Measurements from ENCODE around the gene DAGLA. TPM values are rescaled to one million over a fixed set of nuclear protein-coding genes. Genes with fewer than 3 reads are reported as not detected.

The DAGLA gene
- total and polyA plus RNA-seq, 2 of the 13 experiments (the other 11 are each of a cell fraction or from before 2014, with no cell fraction given): 2.6 to 3.9 TPM

DNA sequence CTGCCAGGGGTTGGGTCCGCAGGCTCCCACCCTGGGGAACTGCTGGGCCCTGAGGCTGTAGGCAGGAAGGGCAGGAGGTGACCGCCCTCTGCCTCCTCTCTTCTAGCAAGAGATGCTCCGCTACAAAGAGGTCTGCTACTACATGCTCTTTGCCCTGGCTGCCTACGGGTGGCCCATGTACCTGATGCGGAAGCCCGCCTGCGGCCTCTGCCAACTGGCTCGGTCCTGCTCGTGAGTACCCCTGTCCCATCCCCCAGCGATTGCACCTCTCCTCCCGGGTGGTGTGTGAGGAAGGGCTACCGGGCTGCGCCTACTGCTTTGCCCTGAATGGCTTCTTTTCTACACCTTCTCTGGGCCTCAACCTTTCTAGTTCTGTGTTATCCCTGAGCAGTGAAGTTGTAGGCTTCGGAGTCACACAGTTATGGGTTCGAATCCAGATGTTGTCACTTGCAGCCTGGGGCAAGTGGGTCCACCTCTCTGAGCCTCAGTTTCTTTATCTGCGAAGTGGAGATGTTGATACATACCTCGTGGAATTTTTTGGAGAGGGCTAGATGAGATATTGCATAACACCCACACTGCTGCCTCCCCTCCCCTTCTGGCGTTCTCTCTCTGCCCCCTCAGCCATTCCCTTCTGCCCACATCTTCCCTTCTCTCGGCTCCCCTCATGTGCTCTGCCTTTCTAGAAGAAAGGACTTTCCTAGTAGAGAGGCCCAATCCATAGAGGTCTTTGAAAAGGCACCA lies 51.2 kb downstream of the DAGLA start:
- CTCF ChIA-PET (ENCODE audit: low intra/inter-chr PET ratio, low total read pairs): no interaction called here
- in situ Hi-C loops (cut with HindIII; ENCODE audit: extremely low pct_ligation_motif_present, low pct_unique_long_range_greater_than_20kb): loop anchor here (5.0 kb wide), 1 partner anchor 49 kb away; the partner anchor contains the start of gene DAGLA
- 90% methylated on average over 16 of the region's 19 CpGs for WGBS (ENCODE audit: low lambda C conversion rate)

More for the DNA sequence above, 51.2 kb downstream of the DAGLA start:
- TF ChIP-seq ZMYM2 (CRISPR knock-in tag; IDR thresholded peaks at IDR 0.05): no peak
- no peak for TF ChIP-seq MED13 (CRISPR knock-in tag; IDR thresholded peaks at IDR 0.05)
- no peak for TF ChIP-seq ZBTB33 (CRISPR knock-in tag; IDR thresholded peaks at IDR 0.05)
- no peak for TF ChIP-seq TAF15 (IDR thresholded peaks at IDR 0.05; ENCODE audit: low read depth, low read length, poor library complexity, severe bottlenecking)
- no peak for TF ChIP-seq ZNF670 (CRISPR knock-in tag; IDR thresholded peaks at IDR 0.05; ENCODE audit: borderline replicate concordance)
- TF ChIP-seq ELF4 (CRISPR knock-in tag; IDR thresholded peaks at IDR 0.05; ENCODE audit: borderline replicate concordance): no peak
- no peak for TF ChIP-seq TAF1 (CRISPR knock-in tag; IDR thresholded peaks at IDR 0.05)
- TF ChIP-seq ZNF362 (CRISPR knock-in tag; IDR thresholded peaks at IDR 0.05; ENCODE audit: borderline replicate concordance): no peak
- no peak for TF ChIP-seq ATF5 (CRISPR knock-in tag; IDR thresholded peaks at IDR 0.05; ENCODE audit: low read depth)
- no peak for TF ChIP-seq U2AF2 (IDR thresholded peaks at IDR 0.05; ENCODE audit: low read depth, low read length)
- TF ChIP-seq ZFP62 (CRISPR knock-in tag; IDR thresholded peaks at IDR 0.05): no peak
- no peak for TF ChIP-seq ZNF841 (CRISPR knock-in tag; IDR thresholded peaks at IDR 0.05; ENCODE audit: borderline replicate concordance)
- no peak for TF ChIP-seq POLR2A (IDR thresholded peaks at IDR 0.05; ENCODE audit: insufficient read depth in 1 of 2, low read depth in 2 of 2, low read length in 2 of 2)
- no peak for TF ChIP-seq HOXA5 (CRISPR knock-in tag; IDR thresholded peaks at IDR 0.05)
- no peak for TF ChIP-seq MXD4 (CRISPR knock-in tag; IDR thresholded peaks at IDR 0.05)
- no peak for TF ChIP-seq MYC (CRISPR knock-in tag; IDR thresholded peaks at IDR 0.05; ENCODE audit: borderline replicate concordance)
- Histone ChIP-seq H3K79me2 (ENCODE audit: insufficient read depth, low read length) (no peaks in the 10 kb centered on the region), H3K9me3 (ENCODE audit: low read length) (no peaks in the 10 kb centered on the region), H3K9ac (ENCODE audit: insufficient read depth, low read depth, low read length) (no peak overlapping the region), H3K4me1 (ENCODE audit: insufficient read depth, low read length) (no peaks in the 10 kb centered on the region), H4K20me1 (ENCODE audit: insufficient read depth, low read length) (no peaks in the 10 kb centered on the region), H3K27ac (ENCODE audit: extremely low read length, insufficient read depth, low read length) (no peak overlapping the region), H3K27me3 (ENCODE audit: control insufficient read depth in 1 of 2, insufficient read depth in 2 of 2, low read length in 2 of 2) (no peaks in the 10 kb centered on the region), H3K4me3 (replicated peaks in 1 of 3; ENCODE audit: insufficient read depth in 1 of 3, low read depth in 2 of 3, low read length in 3 of 3) (no peak overlapping the region), H2AFZ (ENCODE audit: low read length) (no peak overlapping the region), H3K36me3 (replicated peaks in 1 of 2; ENCODE audit: control insufficient read depth in 1 of 2, insufficient read depth in 2 of 2, low read length in 2 of 2) (peaks cover 20 to 31% of the 10 kb centered on the region in 2 experiments; a peak in 4 of 5 replicates), H3K4me2 (ENCODE audit: low read depth, low read length) (no peak overlapping the region)
- POLR2A ChIA-PET: interaction anchor here (2.4 kb wide), 1 partner anchor 49 kb away, joined by 16 read pairs; no protein-coding TSS in a partner anchor
- FAIRE-seq (no peak), ATAC-seq (no peak), DNase-seq (ENCODE audit: low spot score) (no peak)
- no TSS peak for BruUV-seq (replicated peaks)
- intact Hi-C loops (cut with micrococcal nuclease; ENCODE audit: unreplicated experiment): no loop called here
